K562 (cell line): ENCODE data around the gene SERPINH1. TPM values are rescaled to one million over a fixed set of nuclear protein-coding genes. Genes with fewer than 3 reads are reported as not detected.

Source experiments
- BCL6 ChIP-seq: fragments of 250-450 bp; sonication (Bioruptor Pico); IDR thresholded peaks from 2 replicates; pipeline ENCODE4 v1.4.0; 2020
- DEAF1 ChIP-seq: fragments of 450-650 bp; formaldehyde crosslinking; IDR thresholded peaks from 2 replicates; pipeline ENCODE4 v1.4.0; 2020; ENCODE audit warnings: mild to moderate bottlenecking, moderate library complexity
- E2F4 ChIP-seq: sonication (generic); formaldehyde crosslinking; IDR thresholded peaks from 2 replicates; pipeline ENCODE4 v1.8.0; 2022; ENCODE audit warnings: mild to moderate bottlenecking, low read depth, missing genetic modification reagents
- EHMT2 ChIP-seq: fragments of 450-650 bp; IDR thresholded peaks from 2 replicates; pipeline ENCODE4 v1.6.1; 2018; ENCODE audit warnings: antibody characterized with exemption
- FIP1L1 ChIP-seq: fragments of 200-400 bp; formaldehyde crosslinking; IDR thresholded peaks from 2 replicates; pipeline ENCODE4 v1.6.1; 2018; ENCODE audit warnings: mild to moderate bottlenecking, low read depth, low read length; ENCODE audit not compliant: poor library complexity, severe bottlenecking
- MAFG ChIP-seq: fragments of 450-650 bp; conservative IDR thresholded peaks from 2 replicates; pipeline ENCODE4 v1.6.1; 2016; ENCODE audit warnings: missing genetic modification characterization, missing compliant biosample characterization
- MXI1 ChIP-seq: IDR thresholded peaks from 2 replicates; pipeline ENCODE4 v1.6.1; 2011; ENCODE audit warnings: low read depth, mild to moderate bottlenecking, improper control_type of control experiment, low read length
- NFE2 ChIP-seq: IDR thresholded peaks from 2 replicates; pipeline ENCODE4 v1.6.1; 2014; ENCODE audit warnings: antibody characterized with exemption, low read depth
- NR2C2 ChIP-seq, 2 experiments: fragments of 200-800 bp in 1 of 2; sonication (Bioruptor generic) in 1 of 2; sonication (generic) in 1 of 2; formaldehyde crosslinking in 1 of 2; IDR thresholded peaks; 2 replicates each; pipeline versions ENCODE4 v1.6.1 to v1.8.0; 2016 to 2022; ENCODE audit warnings: mild to moderate bottlenecking in 1 of 2, missing compliant biosample characterization in 1 of 2, missing genetic modification characterization in 1 of 2, missing genetic modification reagents in 1 of 2
- SNRNP70 ChIP-seq: fragments of 200-400 bp; formaldehyde crosslinking; optimal IDR thresholded peaks from 2 replicates; pipeline ENCODE3; 2017; ENCODE audit warnings: low read depth, low read length
- SRSF7 ChIP-seq: fragments of 200-400 bp; formaldehyde crosslinking; optimal IDR thresholded peaks from 2 replicates; pipeline ENCODE3; 2017; ENCODE audit warnings: mild to moderate bottlenecking, low read depth, low read length
- TAF9B ChIP-seq: fragments of 450-650 bp; IDR thresholded peaks from 2 replicates; pipeline ENCODE4 v1.6.1; 2018; ENCODE audit warnings: mild to moderate bottlenecking; ENCODE audit not compliant: partially characterized antibody
- XRCC3 ChIP-seq: fragments of 450-650 bp; IDR thresholded peaks from 2 replicates; pipeline ENCODE4 v1.6.1; 2017; ENCODE audit warnings: mild to moderate bottlenecking, moderate library complexity
- ZFPM2 ChIP-seq: fragments of 250-450 bp; sonication (Bioruptor Pico); IDR thresholded peaks from 2 replicates; pipeline ENCODE4 v1.5.1; 2022; ENCODE audit warnings: mild to moderate bottlenecking
- ZKSCAN1 ChIP-seq: fragments of 150-350 bp; IDR thresholded peaks from 2 replicates; pipeline ENCODE4 v1.6.1; 2016; ENCODE audit warnings: low read depth, low read length
- ZNF133 ChIP-seq: fragments of 250-450 bp; sonication (Bioruptor Pico); IDR thresholded peaks from 2 replicates; pipeline ENCODE4 v1.4.0; 2020; ENCODE audit warnings: mild to moderate bottlenecking
- ZNF445 ChIP-seq: fragments of 250-450 bp; sonication (Bioruptor Pico); IDR thresholded peaks from 2 replicates; pipeline ENCODE4 v1.4.0; 2020; ENCODE audit warnings: low read depth, mild to moderate bottlenecking, moderate library complexity
- ZNF695 ChIP-seq: fragments of 450-650 bp; formaldehyde crosslinking; IDR thresholded peaks from 2 replicates; pipeline ENCODE4 v1.4.0; 2020; ENCODE audit warnings: mild to moderate bottlenecking, moderate library complexity
- ZNF696 ChIP-seq: fragments of 250-450 bp; sonication (Bioruptor Pico); conservative IDR thresholded peaks from 2 replicates; pipeline ENCODE4 v1.4.0; 2020; ENCODE audit warnings: mild to moderate bottlenecking, moderate library complexity
- polyA plus RNA-seq, 8 experiments: library from polyadenylated mRNA; depleted of rRNA in 4 of 8; stranded (reverse) in 5 of 8; unstranded in 3 of 8; fragments of >200 nt; fragmentation: Nextera tagmentation in 2 of 8; fragmentation: Illumina TruSeq in 1 of 8; extraction: Ambion mirVana in 2 of 8; extraction: Trizol in 1 of 8; gene quantifications; 2 replicates each; pipeline versions ENCODE4 v1.2.1 to v1.2.3, GENCODE V29; 2011 to 2014; ENCODE audit warnings: inconsistent platforms in 1 of 8, missing spikeins in 1 of 8
- total RNA-seq, 7 experiments: library from RNA; depleted of rRNA in 6 of 7; stranded (reverse); fragments of >200 nt in 6 of 7; fragmentation: Illumina TruSeq in 2 of 7; extraction: Trizol in 2 of 7; gene quantifications; 2 replicates each; pipeline versions ENCODE4 v1.2.1 to v1.2.3, GENCODE V29; 2011 to 2021; ENCODE audit warnings: low replicate concordance in 1 of 7
- TF ChIP-seq, protein P1 (sequence below): sonication (generic); formaldehyde crosslinking; IDR thresholded peaks from 2 replicates; pipeline ENCODE4 v1.8.0; 2022; ENCODE audit warnings: mild to moderate bottlenecking, missing genetic modification reagents
- TF ChIP-seq, protein P2 (sequence below): fragments of 450-650 bp; IDR thresholded peaks from 2 replicates; pipeline ENCODE4 v1.6.1; 2017; ENCODE audit warnings: antibody characterized with exemption, mild to moderate bottlenecking

SERPINH1 gene
- total and polyA plus RNA-seq, 9 of the 15 experiments (the other 6 are each of a cell fraction or from before 2014, with no cell fraction given) = 2.8 to 106 (median 67.9) TPM

DNA sequence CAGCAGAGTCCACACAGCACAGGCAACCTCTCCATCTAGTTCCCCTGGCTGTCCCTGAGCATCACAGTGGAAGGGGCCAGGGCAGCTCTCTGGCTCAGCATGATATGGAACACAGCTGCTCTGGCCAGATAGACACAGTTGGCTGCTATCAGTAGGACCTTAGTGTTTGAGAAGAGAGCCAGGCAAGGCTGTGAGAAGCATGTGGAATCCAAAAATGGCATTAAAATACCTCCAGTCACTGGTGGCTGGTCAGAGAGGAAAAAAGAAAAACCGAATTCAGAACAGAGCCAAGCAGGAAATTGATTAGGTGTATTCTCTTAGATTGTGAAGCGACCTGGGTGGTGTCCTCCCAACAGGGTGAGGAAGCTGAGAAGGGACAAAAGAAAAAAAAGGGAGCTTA, 27.9 kb downstream of the SERPINH1 start (continued):
- TF ChIP-seq, protein P1, sequence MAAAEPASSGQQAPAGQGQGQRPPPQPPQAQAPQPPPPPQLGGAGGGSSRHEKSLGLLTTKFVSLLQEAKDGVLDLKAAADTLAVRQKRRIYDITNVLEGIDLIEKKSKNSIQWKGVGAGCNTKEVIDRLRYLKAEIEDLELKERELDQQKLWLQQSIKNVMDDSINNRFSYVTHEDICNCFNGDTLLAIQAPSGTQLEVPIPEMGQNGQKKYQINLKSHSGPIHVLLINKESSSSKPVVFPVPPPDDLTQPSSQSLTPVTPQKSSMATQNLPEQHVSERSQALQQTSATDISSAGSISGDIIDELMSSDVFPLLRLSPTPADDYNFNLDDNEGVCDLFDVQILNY (CRISPR knock-in tag) = no peak
- peak; percentile 71; the same call in 1 of the 2 replicates for TF ChIP-seq MXI1
- peak; percentile 50; the same call in 1 of the 2 replicates for TF ChIP-seq NFE2
- no peak for TF ChIP-seq ZNF696 (CRISPR knock-in tag)
- peak; percentile 12; the same call in 1 of the 2 replicates for TF ChIP-seq ZKSCAN1
- no peak for TF ChIP-seq ZNF133 (CRISPR knock-in tag)
- no peak for TF ChIP-seq E2F4 (CRISPR knock-in tag)
- no peak for TF ChIP-seq BCL6
- no peak for TF ChIP-seq FIP1L1
- no peak for TF ChIP-seq ZFPM2 (CRISPR knock-in tag)
- TF ChIP-seq ZNF445 (CRISPR knock-in tag) = no peak
- TF ChIP-seq NR2C2 (CRISPR knock-in tag; IDR thresholded peaks at IDR 0.05) = no peak
- TF ChIP-seq NR2C2 (tag; IDR thresholded peaks at IDR 0.05) = no peak
- TF ChIP-seq XRCC3 = no peak
- TF ChIP-seq ZNF695 (CRISPR knock-in tag) = no peak
- no peak for TF ChIP-seq SRSF7
- TF ChIP-seq DEAF1 (CRISPR knock-in tag) = no peak
- TF ChIP-seq SNRNP70 = no peak
- TF ChIP-seq, protein P2, sequence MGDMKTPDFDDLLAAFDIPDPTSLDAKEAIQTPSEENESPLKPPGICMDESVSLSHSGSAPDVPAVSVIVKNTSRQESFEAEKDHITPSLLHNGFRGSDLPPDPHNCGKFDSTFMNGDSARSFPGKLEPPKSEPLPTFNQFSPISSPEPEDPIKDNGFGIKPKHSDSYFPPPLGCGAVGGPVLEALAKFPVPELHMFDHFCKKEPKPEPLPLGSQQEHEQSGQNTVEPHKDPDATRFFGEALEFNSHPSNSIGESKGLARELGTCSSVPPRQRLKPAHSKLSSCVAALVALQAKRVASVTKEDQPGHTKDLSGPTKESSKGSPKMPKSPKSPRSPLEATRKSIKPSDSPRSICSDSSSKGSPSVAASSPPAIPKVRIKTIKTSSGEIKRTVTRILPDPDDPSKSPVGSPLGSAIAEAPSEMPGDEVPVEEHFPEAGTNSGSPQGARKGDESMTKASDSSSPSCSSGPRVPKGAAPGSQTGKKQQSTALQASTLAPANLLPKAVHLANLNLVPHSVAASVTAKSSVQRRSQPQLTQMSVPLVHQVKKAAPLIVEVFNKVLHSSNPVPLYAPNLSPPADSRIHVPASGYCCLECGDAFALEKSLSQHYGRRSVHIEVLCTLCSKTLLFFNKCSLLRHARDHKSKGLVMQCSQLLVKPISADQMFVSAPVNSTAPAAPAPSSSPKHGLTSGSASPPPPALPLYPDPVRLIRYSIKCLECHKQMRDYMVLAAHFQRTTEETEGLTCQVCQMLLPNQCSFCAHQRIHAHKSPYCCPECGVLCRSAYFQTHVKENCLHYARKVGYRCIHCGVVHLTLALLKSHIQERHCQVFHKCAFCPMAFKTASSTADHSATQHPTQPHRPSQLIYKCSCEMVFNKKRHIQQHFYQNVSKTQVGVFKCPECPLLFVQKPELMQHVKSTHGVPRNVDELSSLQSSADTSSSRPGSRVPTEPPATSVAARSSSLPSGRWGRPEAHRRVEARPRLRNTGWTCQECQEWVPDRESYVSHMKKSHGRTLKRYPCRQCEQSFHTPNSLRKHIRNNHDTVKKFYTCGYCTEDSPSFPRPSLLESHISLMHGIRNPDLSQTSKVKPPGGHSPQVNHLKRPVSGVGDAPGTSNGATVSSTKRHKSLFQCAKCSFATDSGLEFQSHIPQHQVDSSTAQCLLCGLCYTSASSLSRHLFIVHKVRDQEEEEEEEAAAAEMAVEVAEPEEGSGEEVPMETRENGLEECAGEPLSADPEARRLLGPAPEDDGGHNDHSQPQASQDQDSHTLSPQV = peak; percentile 89
- 0 out of 2 replicates have a peak, but pooled peaks have one; percentile 13 for TF ChIP-seq MAFG (tag)
- TF ChIP-seq TAF9B = no peak
- peak; percentile 70; the same call in 1 of the 2 replicates for TF ChIP-seq EHMT2
